ENCODE measurements around the gene CHAF1A. TPM values are rescaled to one million over a fixed set of nuclear protein-coding genes. Genes with fewer than 3 reads are reported as not detected.

CHAF1A gene
- total RNA-seq, 1 experiment from 2014 or later, result 30.0 TPM

GRCh38 chr19:4385291-4386040 lies 17.0 kb upstream of the CHAF1A start:
- no peak overlapping the region for H3K27ac ChIP-seq
- 0 out of 2 replicates have a peak, but pooled peaks cover 7% of the 10 kb centered on the region for H3K79me2 ChIP-seq (ENCODE audit: low read depth)
- no peak overlapping the region for H2AFZ ChIP-seq
- H3K9me3 ChIP-seq (ENCODE audit: insufficient read depth, low read depth), result no peaks in the 10 kb centered on the region
- BruUV-seq (replicated peaks), result no TSS peak
- H3K9me2 ChIP-seq (ENCODE audit: insufficient read depth), result no peaks in the 10 kb centered on the region
- H4K20me1 ChIP-seq (ENCODE audit: insufficient read depth), result peaks cover 18% of the 10 kb centered on the region
- H3K4me2 ChIP-seq, result no peak overlapping the region
- H3K4me3 ChIP-seq, result no peak overlapping the region
- POLR2A ChIA-PET (ENCODE audit: unreplicated experiment), result interaction anchor here (0.7 kb wide), 1 partner anchor 43 kb away, joined by 29 read pairs; no protein-coding TSS in a partner anchor
- DNase-seq, result no peak
- peaks cover 16% of the 10 kb centered on the region for H3K4me1 ChIP-seq (replicated peaks; ENCODE audit: insufficient read depth)
- TF ChIP-seq CTCF (conservative IDR thresholded peaks at IDR 0.05) (no peak), EZH2 (IDR thresholded peaks at IDR 0.05; ENCODE audit: low read depth) (no peak)
- no peaks in the 10 kb centered on the region for H3K36me3 ChIP-seq (ENCODE audit: low read depth)
- no peaks in the 10 kb centered on the region for H3K27me3 ChIP-seq (ENCODE audit: insufficient read depth, low read depth)
- peaks cover 15% of the 10 kb centered on the region; the same call in 1 of the 2 replicates for H3F3A ChIP-seq (ENCODE audit: insufficient read depth, low read depth)
- CTCF ChIA-PET, result no interaction called here
- intact Hi-C loops (cut with micrococcal nuclease; ENCODE audit: unreplicated experiment), result no loop called here

DNA sequence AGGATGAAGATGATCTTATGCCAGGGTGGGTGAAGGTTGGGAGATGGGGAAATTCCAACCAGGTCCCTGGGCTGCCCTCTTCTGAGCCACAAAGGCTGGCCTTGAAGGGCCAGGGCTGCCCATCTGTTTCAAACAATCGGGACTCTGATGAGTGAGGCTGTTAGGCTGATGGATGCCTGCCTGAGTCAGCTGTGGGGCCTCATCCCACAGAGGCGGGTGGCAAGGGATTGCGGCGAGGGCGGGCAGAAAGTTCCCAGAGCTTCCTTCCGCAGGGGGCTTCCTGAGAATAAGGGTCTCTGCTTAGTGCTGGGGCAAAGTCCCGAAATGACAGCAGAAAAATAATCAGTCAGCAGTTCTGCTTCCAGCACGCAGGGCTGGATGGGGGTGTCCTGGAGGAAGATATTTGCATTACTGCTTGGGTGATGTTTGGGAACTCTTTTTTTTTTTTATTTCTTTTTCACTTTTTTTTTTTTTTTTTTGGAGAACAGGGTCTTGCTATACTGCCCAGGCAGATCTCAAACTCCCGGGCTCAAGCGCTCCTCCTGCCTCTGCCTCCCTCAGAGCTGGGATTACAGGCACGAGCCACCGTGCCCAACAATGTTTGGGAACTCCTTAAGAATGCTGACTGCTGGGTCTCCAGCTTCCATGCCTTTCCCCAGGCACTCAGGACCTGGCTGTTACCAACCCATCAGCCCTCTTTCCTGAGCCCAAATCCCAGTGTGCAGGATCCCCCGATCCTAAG lies 16.2 kb upstream of the CHAF1A start:
- H3K27ac ChIP-seq, result no peak overlapping the region
- no TSS peak for BruUV-seq (replicated peaks)
- no peak for DNase-seq

More for the DNA sequence above, 16.2 kb upstream of the CHAF1A start:
- intact Hi-C loops (cut with micrococcal nuclease; ENCODE audit: unreplicated experiment), result no loop called here
- POLR2A ChIA-PET (ENCODE audit: unreplicated experiment), result interaction anchor here (0.7 kb wide), 1 partner anchor 44 kb away, joined by 29 read pairs; no protein-coding TSS in a partner anchor
- no peaks in the 10 kb centered on the region for H3K36me3 ChIP-seq (ENCODE audit: low read depth)
- TF ChIP-seq EZH2 (IDR thresholded peaks at IDR 0.05; ENCODE audit: low read depth) (no peak), CTCF (conservative IDR thresholded peaks at IDR 0.05) (no peak)
- 0 out of 2 replicates have a peak, but pooled peaks cover 7% of the 10 kb centered on the region for H3K79me2 ChIP-seq (ENCODE audit: low read depth)
- peaks cover 16% of the 10 kb centered on the region for H4K20me1 ChIP-seq (ENCODE audit: insufficient read depth)
- peaks cover 16% of the 10 kb centered on the region for H3K4me1 ChIP-seq (replicated peaks; ENCODE audit: insufficient read depth)
- H3K4me3 ChIP-seq, result no peak overlapping the region
- no peaks in the 10 kb centered on the region for H3K9me2 ChIP-seq (ENCODE audit: insufficient read depth)
- H3K4me2 ChIP-seq, result no peak overlapping the region
- H3F3A ChIP-seq (ENCODE audit: insufficient read depth, low read depth), result peaks cover 15% of the 10 kb centered on the region; the same call in 1 of the 2 replicates
- no peaks in the 10 kb centered on the region for H3K9me3 ChIP-seq (ENCODE audit: insufficient read depth, low read depth)
- CTCF ChIA-PET, result no interaction called here
- H2AFZ ChIP-seq, result no peak overlapping the region
- H3K27me3 ChIP-seq (ENCODE audit: insufficient read depth, low read depth), result no peaks in the 10 kb centered on the region

Data from PC-9 (cell line).